ENCODE measurements around the gene POLR3H. TPM values are rescaled to one million over a fixed set of nuclear protein-coding genes. Genes with fewer than 3 reads are reported as not detected.
A peak's percentile ranks its signal among the peaks of the same experiment; 100 is the strongest.

POLR3H gene
- total and polyA plus RNA-seq, 2 of the 4 experiments (the other 2 are of a cell fraction) = 37.8 to 67.8 TPM

- H3K27ac ChIP-seq (ENCODE audit: insufficient read depth, low read length) = peak overlapping the region; percentile 73
- peak overlapping the region; percentile 72 for H2BK20ac ChIP-seq (ENCODE audit: low read depth, low read length)
- peak overlapping the region; percentile 83 for H3K9ac ChIP-seq (ENCODE audit: low read depth, low read length)
- H2BK15ac ChIP-seq (ENCODE audit: low read depth, low read length) = peak overlapping the region; percentile 99
- no peaks in the 10 kb centered on the region; the same call in 1 of the 2 replicates for H4K20me1 ChIP-seq (ENCODE audit: insufficient read depth, low read length)
- peak overlapping the region; percentile 94 for H3K4me2 ChIP-seq (ENCODE audit: low read depth, low read length)
- H3K9me1 ChIP-seq (ENCODE audit: insufficient read depth, low read length) = peaks cover 39% of the 10 kb centered on the region
- intact Hi-C loops (cut with micrococcal nuclease) = no loop called here
- peak overlapping the region; percentile 48 to 87; a peak in 3 of 4 replicates for H4K8ac ChIP-seq (ENCODE audit: low read depth in 2 of 2, low read length in 2 of 2)
- peak overlapping the region; percentile 92 for H2BK120ac ChIP-seq (ENCODE audit: low read depth, low read length)
- peak overlapping the region; percentile 44 for H3K23ac ChIP-seq (ENCODE audit: low read depth, low read length)
- peak overlapping the region; percentile 85 for H2BK5ac ChIP-seq (ENCODE audit: low read depth, low read length, poor library complexity, severe bottlenecking)
- peaks cover 8 to 75% of the 10 kb centered on the region in 2 experiments; a peak in 3 of 4 replicates for H3K79me1 ChIP-seq (ENCODE audit: low read depth in 1 of 2, low read length in 2 of 2)
- ChIA-PET POLR2A (ENCODE audit: unreplicated experiment) (interaction anchor here (1.2 kb wide), 1 partner anchor 16 kb away, joined by 5 read pairs; no protein-coding TSS in a partner anchor), CTCF (no interaction called here)
- peak overlapping the region; percentile 99 for H2AK9ac ChIP-seq (replicated peaks; ENCODE audit: low read depth, low read length, poor library complexity)
- no peak for DNase-seq
- peak overlapping the region; percentile 69; the same call in 1 of the 2 replicates for H3K56ac ChIP-seq (ENCODE audit: extremely low read depth, insufficient read depth, low read length)
- TF ChIP-seq RFX5 (IDR thresholded peaks at IDR 0.05; ENCODE audit: low read depth, low read length) = no peak
- TF ChIP-seq SMC3 (IDR thresholded peaks at IDR 0.05; ENCODE audit: low read depth, low read length) = no peak
- no peak for TF ChIP-seq MAZ (IDR thresholded peaks at IDR 0.05; ENCODE audit: borderline replicate concordance, low read depth, low read length)
- no peak for TF ChIP-seq CEBPB (IDR thresholded peaks at IDR 0.05; ENCODE audit: low read depth, low read length)
- no peak for TF ChIP-seq CHD1 (IDR thresholded peaks at IDR 0.05; ENCODE audit: low read depth, low read length)
- TF ChIP-seq ELK1 (IDR thresholded peaks at IDR 0.05; ENCODE audit: borderline replicate concordance, low read depth, low read length) = no peak
- no peak for TF ChIP-seq CTCF (conservative IDR thresholded peaks at IDR 0.05; ENCODE audit: low read depth, low read length)
- no peak for TF ChIP-seq RAD21 (IDR thresholded peaks at IDR 0.05; ENCODE audit: low read length)
- no peak for TF ChIP-seq NFE2L2 (IDR thresholded peaks at IDR 0.05; ENCODE audit: low read depth, low read length)
- TF ChIP-seq POLR2A (IDR thresholded peaks at IDR 0.05; ENCODE audit: low read depth, low read length) = no peak
- TF ChIP-seq MAFK (IDR thresholded peaks at IDR 0.05; ENCODE audit: low read depth, low read length) = no peak
- TF ChIP-seq FOS (IDR thresholded peaks at IDR 0.05; ENCODE audit: low read depth, low read length) = no peak
- no peak for TF ChIP-seq USF2 (IDR thresholded peaks at IDR 0.05; ENCODE audit: low read depth, low read length)
- no peak for TF ChIP-seq MXI1 (IDR thresholded peaks at IDR 0.05; ENCODE audit: borderline replicate concordance, low read depth, low read length)
- no peak for TF ChIP-seq RCOR1 (IDR thresholded peaks at IDR 0.05; ENCODE audit: insufficient replicate concordance, low read length)
- no peak for TF ChIP-seq BHLHE40 (IDR thresholded peaks at IDR 0.05; ENCODE audit: low read depth, low read length)
- peak overlapping the region; percentile 97 for H2AK5ac ChIP-seq (ENCODE audit: low read depth, low read length)
- H4K91ac ChIP-seq (ENCODE audit: insufficient read depth, low read depth, low read length) = peak overlapping the region; percentile 89
- H3K4me3 ChIP-seq (ENCODE audit: insufficient read depth, low read depth, low read length) = peak overlapping the region; percentile 16; the same call in 1 of the 2 replicates
- peak overlapping the region; percentile 98 for H3K4ac ChIP-seq (ENCODE audit: low read depth, low read length)
- dilution Hi-C loops (cut with HindIII; ENCODE audit: low sequenced_read_pairs, unreplicated experiment) = no loop called here
- H2AFZ ChIP-seq (replicated peaks; ENCODE audit: low read length, poor library complexity) = peak overlapping the region; percentile 88
- peaks cover 40% of the 10 kb centered on the region for H3K4me1 ChIP-seq (ENCODE audit: control insufficient read depth, insufficient read depth, low read length)
- H3K36me3 ChIP-seq (ENCODE audit: control insufficient read depth, insufficient read depth, low read length) = peaks cover 3% of the 10 kb centered on the region; the same call in 1 of the 2 replicates
- no TSS peak for BruUV-seq (replicated peaks)
- no peaks in the 10 kb centered on the region for H3K27me3 ChIP-seq (ENCODE audit: control insufficient read depth, insufficient read depth, low read length)
- H4K5ac ChIP-seq (ENCODE audit: low read depth, low read length) = peak overlapping the region; percentile 38
- ATAC-seq (ENCODE audit: low read depth) = no peak
- in situ Hi-C loops (cut with MboI; ENCODE audit: low sequenced_read_pairs) = no loop called here
- peak overlapping the region; percentile 62 for H3K18ac ChIP-seq (ENCODE audit: low read depth, low read length)
- WGBS, 2 experiments (ENCODE audit: extremely low coverage in 2 of 2, insufficient read length in 1 of 2) = no CpG with 5 or more reads among the region's 6 CpGs
- peak overlapping the region; percentile 98 for H3K14ac ChIP-seq (replicated peaks; ENCODE audit: low read depth, low read length)
- H3K9me3 ChIP-seq (ENCODE audit: control insufficient read depth, insufficient read depth, low read length) = no peaks in the 10 kb centered on the region
Observed at GRCh38 chr22:41560095-41560471, 15.8 kb upstream of the POLR3H start.
